ENCODE results near the gene RFX2. TPM values are rescaled to one million over a fixed set of nuclear protein-coding genes. Genes with fewer than 3 reads are reported as not detected.

Gene RFX2
- polyA plus RNA-seq, 4 donors = 6.4 to 8.5 (median 7.6) TPM

DNA sequence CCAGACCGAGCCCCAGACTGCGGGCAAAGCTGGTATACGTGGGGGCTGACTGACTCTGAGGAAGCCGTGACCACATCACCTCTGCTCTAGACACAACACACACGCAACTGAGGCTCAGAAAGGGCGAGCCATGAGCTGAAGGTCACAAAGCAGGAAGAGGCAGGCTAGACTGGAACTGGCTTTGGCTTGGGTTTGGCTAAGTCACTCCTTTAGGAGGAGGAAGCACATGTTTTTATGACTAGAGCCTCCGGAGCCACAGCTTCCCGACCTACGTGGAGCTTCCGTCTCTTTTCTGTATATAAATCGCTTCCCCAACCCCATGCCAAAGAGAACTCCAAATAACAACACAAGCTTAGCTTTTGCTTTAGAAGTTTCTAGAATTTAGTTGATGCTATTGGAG is 48.0 kb downstream of the RFX2 start:
- no peak for DNase-seq (ENCODE audit: low read depth in 4 of 4, low spot score in 3 of 4)

DNA sequence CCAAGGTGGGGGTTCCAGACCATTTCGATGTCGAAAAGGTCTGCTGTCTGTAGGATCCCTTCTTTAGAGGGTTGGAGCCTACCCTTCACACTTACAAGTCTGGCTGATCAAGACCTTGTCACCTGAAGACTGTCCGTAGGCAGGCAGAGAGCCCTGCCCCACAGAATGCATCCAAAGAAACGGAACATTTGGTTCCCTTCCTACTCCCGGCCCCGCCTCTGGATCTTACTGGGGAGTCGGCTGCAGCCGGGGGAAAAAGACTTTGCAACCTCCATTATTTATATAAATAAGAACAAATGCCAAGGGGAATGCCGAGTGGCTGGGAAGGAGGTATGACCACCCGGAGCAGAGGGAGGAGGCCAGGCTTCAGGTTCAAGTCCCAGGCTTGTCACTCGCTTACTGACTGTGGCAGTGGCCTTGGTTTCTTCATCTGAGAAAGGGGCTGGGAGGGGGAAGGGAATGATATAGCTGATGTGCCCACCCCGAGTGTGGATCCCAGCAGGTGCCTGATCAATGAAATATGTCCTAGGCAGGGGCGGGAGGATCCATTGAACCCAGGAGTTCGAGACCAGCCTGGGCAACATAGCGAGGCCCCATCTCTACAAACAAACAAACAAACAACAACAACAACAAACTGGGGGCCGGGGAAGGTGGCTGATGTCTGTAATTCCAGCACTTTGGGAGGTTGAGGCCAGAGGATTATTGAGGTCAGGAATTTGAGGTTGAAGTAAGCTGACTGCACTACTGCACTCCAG is 48.7 kb downstream of the RFX2 start:
- no peak for DNase-seq (ENCODE audit: low read depth in 4 of 4, low spot score in 3 of 4)

DNA sequence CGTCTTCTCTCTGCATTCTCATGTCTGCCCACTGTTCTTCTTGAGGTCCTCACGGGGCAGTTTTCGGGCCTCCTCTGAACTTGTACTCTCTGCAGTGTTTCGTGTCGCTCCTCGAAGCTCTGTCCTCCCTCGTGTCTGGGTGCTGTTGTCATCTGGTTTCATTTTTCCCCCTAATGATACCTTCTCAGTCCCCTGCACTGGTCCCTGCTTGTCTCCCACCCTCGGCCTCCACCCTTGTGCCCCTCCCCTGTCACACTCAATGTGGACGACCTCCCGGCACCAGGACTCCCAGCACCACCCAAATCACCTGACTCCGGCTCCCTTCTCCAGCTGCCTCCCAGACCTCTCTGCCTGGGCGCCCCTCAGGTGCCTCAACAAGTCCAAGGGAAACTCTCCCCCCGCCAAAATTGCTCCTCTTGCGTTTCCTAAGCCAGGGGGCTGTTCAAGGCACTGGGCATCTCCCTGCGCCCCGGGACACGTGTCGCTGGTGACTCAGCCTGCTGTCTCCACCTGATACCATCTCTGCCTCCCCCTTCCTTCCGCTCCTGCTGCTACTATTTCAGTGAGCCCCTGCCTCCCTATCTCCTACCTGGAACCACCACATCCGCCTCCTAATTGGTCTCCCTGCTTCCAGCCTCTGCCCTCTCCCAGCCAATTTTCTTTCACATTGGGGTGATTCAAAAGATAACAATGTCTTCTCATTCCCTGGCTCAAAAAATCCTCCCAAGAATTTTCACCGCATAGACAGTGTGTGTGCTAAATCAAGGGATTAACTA is 49.5 kb downstream of the RFX2 start:
- DNase-seq (ENCODE audit: low read depth in 4 of 4, low spot score in 3 of 4) = no peak

DNA sequence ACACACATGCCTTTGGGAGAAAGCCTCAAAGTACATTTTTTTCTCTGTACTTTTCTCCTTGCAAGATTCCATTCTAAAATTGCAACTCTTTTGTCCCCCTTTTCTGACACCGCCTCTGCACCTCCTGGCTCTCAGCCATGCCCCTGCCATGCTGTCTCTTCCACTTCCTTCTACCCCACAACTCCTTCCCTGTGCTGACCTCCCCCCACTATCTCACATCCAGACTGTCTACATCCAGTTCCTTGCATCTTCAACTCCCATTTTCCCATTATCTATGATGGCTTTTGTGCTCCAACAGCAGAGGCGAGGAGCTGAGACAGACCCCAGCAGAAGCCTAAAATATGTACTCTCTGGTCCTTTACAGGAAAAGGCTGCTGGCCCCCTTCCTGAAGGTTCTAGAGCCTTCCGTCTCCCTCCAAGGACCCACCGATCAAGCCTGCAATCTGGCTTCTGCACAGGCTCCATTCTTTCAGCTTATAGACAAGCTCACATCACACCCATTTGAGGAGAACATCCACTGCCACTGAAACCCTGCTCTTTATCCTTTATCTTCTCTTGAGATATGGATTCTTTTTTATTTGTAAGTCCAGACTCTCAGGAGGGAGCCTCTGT is 50.2 kb downstream of the RFX2 start:
- no peak for DNase-seq (ENCODE audit: low read depth in 4 of 4, low spot score in 3 of 4)

DNA sequence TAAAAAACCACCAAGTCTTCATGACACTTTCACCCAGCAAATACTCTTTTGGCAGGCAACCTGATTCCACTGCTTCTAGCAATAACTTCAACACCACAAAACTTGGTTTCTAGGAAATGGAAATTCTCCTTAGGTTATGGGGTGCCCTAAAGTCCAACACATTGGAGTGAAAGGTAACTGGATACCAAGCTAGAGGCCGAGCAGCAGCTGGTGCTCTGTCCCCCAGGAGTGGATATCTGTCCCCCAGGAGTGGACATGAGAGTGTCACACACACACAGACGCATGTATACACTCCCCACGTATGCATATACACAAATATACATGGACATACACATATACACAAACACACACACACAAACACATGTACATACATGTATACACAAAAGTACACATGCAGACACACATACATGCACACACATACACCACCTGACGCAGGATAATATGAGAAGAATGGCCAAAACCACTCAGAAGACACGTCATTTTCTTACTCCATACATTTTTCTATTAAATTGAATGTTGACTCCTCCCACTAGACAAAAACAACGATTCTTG is 50.8 kb downstream of the RFX2 start:
- DNase-seq (ENCODE audit: low read depth in 4 of 4, low spot score in 3 of 4) = no peak

DNA sequence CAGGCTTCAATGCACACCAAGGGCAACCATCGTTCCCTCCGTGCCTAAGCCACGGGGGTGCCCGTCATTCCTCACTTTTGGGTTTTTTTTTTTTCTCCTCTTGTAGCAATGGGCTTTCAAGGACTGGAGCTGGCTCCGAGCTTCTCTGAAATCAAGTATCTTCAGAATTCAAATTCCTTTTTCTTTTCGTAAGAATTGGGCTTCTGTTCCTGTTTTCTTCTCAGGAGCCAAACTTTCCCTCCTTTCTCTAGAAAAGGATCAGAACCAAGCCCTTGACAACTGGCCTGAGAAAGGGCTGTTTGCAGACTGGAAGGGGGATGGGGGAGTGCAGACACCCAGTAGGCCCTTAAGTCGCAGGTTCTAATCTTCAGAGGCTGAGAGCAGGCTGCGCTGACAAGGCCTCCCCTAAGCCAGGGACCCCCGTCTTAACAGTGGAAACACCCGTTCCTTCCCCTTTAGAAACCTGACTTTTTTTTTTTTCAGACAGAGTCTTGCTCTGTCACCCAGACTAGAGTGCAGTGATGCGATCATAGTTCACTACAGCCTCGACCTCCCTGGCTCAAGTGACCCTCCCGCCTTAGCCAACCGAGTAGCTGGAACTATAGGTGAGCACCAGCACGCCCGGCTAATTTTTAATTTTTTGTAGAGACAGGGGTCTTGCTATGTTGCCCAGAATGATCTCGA is 51.6 kb downstream of the RFX2 start:
- DNase-seq (ENCODE audit: low read depth in 4 of 4, low spot score in 3 of 4) = no peak

DNA sequence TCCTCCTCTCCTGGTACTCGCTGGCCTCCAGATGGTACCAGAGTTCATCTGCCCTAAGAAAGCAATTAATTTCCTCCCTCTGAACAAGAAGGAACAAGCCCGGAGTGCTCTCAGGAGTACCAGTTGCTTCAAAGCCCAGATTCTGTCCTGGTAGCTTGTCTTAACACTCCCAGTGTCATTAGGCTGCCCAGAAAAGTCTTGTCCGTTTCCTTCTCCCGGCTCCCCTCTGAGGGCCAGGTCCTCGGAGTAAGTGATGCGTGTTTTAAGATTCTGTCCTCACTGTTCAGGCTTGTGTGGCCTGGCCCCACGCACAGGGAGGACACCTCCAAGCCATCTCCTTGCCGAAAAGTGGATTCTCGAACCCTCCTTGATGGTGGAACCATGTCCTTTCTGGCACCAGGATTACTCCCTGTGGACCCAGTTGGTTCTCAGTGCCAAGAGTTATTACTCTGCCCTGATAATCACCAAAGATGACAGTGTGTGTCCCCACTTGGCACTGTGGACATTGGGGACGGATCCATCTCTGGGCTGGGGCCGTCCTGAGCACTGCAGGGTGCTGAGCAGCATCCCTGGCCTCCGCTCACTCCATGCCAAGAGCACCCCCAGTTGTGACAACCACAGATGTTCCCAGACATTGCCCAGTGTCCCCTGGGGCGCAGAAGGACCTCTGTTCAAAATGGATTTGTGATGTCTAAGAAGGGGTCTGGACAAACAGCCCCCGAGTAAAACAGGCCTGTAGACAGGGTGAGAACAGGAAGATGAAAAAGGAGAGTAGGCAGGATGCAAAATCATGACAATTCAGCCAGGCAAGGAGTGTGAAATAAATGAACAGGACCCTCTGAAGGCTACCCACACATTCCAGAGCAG is 52.4 kb downstream of the RFX2 start:
- DNase-seq (ENCODE audit: low read depth in 4 of 4, low spot score in 3 of 4) = no peak

DNA sequence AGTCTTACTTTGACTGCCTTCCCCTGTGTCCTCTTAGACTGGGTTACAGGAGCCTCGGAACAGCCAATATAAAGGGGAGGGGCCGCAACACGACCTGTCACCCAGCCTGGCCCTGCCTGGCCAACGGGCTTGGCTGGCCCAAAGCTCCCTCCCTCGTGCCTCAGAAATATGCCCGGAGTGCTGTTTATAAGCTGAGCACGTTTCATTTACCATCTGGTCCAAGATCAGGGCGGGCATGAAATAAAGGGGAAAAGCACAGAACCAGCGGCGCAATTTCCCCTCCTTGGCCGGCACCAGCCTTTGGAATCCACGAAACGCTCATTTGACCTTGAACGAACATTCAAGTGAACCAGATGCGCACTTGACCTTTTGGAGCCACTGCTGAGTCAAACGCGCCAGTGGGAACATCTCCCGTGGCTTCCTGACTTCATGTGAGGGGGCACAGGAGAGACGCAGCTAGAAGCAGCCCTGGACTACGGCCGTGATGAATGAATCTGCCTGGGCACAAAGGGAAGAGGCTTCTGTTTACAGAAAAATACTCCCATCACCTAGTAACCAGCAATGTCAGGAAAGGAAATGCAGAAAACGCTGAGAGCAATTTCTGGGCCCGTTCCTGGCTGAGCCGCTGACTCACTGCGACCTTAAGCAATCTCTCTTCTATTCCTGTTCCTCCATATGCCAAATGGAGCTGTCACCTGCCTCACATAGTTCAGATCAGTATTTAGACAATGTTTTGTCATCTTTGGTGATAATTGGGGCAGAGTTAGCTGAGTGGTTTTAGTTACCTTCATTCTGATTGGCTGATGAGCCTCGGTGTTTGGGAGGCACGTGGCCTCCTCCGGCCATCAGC is 53.3 kb downstream of the RFX2 start:
- DNase-seq (ENCODE audit: low read depth in 4 of 4, low spot score in 3 of 4) = no peak

DNA sequence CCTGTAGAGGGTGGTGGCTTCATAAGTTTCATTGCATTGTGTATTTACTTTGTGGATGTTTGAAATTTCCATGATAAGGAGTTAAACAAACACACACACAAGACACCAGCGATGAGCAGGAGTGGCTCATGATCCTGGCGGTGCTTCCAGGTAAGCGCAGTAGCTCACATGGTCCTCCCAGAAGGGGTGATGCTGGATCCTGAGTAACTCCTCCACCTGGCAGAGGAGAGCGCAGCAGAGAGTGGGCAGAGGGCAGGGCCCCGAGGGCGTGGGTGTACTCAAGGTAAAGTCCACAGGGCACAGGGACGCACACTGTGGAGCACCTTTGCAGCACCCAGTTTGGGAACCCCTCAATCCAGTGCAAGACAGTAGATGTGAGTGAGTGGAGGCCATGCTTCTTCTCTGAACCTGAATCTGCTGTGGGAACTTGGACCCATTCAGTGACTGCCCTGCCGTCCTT is 54.0 kb downstream of the RFX2 start:
- DNase-seq (ENCODE audit: low read depth in 4 of 4, low spot score in 3 of 4) = no peak

DNA sequence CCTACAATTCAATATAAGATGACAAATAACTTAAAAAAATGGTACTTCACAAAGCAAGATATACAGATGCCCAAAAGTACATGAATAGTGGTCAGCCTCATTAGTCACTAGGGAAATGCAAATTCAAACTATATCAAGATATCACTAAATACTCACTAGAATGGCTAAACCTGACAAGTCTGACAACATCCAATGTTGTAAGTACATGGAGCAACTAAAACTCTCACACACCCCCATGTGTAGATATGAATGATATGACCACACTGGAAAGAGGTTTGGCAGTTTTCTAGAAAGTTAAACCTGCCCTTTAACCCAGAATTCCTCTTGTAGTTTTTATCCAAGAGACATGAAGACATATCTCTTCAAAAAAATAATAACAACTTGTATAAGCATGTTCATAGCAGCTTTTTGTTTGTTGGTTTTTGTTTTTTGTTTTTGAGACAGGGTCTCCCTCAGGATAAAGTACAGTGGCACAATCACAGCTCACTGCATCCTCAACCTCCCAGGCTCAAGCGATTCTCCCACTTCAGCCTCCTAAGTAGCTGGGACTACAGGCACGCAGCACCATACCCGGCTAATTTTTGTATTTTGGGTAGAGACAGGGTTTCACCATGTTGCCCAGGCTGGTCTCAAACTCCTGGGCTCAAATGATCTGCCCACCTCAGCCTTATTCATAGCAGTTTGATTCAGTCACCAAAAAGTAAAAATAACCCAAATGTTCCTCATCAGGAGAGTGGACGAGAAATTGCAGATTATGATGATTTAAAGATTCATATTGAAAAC is 55.1 kb downstream of the RFX2 start:
- no peak for DNase-seq (ENCODE audit: low read depth in 4 of 4, low spot score in 3 of 4)

DNA sequence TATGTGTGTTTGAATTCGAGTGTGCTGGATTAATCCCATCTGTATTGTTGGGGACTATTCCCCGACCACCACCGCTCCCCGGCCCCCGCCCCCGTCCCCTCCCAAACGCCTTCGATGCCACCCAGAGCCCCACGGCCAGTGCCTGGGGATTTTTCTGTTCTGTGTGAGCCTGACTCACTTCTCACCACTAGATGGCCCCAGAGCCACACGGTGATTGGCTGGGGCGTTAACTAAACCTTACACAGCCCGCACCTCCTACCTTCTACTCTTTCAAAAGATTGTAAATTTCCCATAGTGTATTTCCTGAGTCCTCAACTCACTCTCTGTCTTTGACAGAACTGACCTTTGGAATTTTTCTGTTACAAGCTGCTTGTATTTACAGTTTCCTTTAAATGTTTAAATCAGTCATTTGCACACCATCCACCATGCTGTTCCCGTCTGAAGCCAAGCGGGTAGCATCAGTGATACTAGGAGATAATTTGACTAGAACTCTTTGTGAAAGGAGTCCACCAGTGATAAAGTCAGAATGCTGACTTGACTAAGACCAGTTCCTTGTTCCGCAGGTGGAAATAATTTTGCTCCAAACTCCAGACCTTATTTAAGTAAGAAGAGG is 61.4 kb downstream of the RFX2 start:
- DNase-seq (ENCODE audit: low read depth in 4 of 4, low spot score in 3 of 4) = peak; percentile 60 to 72 (median 67)

DNA sequence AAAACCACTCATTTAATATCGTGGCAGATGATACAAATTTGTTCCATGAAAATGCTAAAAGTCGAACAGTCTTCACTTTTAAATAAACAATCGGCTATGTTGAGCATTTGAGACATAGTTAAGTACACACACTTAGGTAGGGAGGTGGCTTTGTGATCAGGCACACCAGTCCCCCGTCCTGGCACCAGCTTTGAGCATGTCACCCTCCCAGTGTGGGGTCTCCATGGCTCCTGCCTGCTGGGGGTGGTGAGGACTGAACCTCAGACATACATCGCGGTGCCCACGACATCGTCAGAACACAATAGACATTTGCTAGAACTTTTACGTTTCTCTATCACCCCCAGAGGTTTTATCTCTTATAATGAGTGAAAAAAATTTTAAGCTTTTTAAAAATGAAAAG is 62.0 kb downstream of the RFX2 start:
- no peak for DNase-seq (ENCODE audit: low read depth in 4 of 4, low spot score in 3 of 4)

DNA sequence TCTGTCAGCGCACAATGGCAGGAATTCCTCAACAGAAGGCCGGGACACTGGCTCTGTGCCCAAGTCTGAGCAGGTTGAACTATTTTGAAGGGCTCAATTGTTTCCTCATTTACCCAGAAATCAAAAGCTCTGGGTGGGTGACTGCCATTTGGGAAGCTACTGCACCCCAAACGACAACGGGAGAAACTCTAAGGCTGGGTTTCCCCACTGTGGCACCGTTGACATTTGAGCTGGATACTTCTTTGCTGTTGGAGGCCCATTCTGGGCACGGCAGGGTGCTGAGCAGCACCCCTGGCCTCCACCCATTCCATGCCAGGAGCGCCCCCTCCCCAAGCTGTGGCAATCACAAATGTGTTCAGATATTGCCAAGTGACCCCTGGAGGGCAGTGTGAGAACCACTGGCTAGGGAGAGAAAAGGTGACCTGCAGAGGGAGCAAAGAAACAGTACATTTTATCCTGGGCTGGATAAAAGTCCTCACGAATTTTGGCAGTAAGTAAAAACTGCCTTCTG is 62.5 kb downstream of the RFX2 start:
- no peak for DNase-seq (ENCODE audit: low read depth in 4 of 4, low spot score in 3 of 4)

DNA sequence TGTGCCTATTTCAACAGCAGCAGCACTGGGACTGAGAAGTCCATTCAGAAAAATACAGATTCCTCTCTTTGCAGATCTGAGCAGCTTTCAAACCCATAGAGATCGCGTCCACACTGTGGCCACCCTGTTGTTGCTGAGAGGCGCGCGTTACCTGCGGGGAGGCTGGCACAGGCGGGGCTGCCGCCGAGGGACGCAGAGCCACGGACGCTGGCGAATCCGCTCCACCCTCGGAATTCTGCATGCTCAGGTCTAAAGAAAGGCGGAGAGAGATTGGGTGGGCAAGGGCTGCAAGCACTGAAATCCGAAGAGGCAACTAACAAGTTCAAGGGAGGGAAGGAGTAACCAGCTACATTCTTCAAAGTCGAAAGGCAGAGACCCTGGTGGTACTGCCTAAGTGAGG is 63.0 kb downstream of the RFX2 start:
- DNase-seq (ENCODE audit: low read depth in 4 of 4, low spot score in 3 of 4) = no peak

DNA sequence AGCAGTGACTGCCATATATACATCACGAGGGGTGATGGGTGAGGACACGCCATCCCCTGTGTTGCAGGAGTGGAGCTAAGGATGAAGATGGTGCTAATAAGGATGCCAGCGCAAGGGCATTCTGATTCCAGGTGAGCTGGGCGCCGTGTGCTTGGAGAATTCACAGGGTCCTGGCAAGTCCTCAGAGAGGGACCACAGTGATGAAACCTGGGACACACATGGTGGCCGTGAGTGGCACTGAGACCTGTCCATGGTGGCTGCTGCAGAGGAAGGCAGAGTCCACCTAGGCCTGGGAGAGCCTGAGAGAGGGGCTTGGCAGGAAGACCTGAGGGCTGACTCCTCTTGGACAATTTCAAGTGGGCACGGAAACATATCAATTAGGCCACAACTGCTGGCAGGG is 65.2 kb downstream of the RFX2 start:
- no peak for DNase-seq (ENCODE audit: low read depth in 4 of 4, low spot score in 3 of 4)

DNA sequence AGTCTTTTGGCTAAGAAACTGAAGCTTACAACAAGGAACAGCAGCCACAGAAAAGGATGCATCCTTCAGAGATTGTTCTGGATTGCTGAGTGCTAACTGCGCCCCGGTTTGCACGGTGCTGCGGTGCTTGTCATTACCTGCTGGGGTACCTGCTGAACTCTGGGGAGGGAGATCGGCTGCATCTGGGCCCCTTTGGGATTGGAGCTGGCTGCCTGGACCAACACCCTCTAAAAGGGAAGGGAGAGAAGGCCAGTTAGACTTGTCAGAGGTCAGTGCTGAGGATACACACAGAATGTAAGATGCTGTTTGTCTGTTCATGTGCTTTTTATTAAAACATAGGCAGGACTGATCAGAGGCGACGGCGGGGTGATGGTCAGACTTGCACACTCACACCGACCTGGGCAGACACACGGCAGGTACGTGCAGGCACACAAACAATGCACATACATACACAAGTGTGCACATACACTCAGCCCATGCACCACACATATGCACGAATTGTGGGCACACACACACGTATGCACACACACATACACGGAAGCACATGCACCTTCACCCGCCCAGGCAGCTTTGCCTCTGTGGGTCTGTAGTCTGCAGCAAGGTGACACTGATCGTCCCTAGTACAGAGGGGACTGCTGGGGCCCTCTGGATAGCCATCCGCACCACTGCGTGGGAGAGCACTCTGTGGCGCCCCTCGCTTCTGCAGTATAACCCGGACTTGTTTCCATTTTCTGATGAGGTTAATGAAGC is 66.1 kb downstream of the RFX2 start:
- DNase-seq (ENCODE audit: low read depth in 4 of 4, low spot score in 3 of 4) = no peak

Measured in right renal pelvis (tissue), 4 donors.